ENCODE data around the gene FAM222A. TPM values are rescaled to one million over a fixed set of nuclear protein-coding genes. Genes with fewer than 3 reads are reported as not detected.

The FAM222A gene
- total RNA-seq, 1 donor = 0.36 TPM

GRCh38 chr12:109762673-109763191 is 49.1 kb downstream of the FAM222A start:
- H3K4me2 ChIP-seq (ENCODE audit: insufficient read depth, low read length) = no peak overlapping the region
- no peaks in the 10 kb centered on the region for H3K79me2 ChIP-seq (ENCODE audit: insufficient read depth, low read length)
- no peak overlapping the region for H3K4me3 ChIP-seq (ENCODE audit: insufficient read depth, low read length)
- peaks cover 4% of the 10 kb centered on the region for H3K9me3 ChIP-seq (ENCODE audit: low read depth, low read length)
- no peak for DNase-seq (ENCODE audit: insufficient read length, low spot score, missing footprints)
- no peak for TF ChIP-seq CTCF (IDR thresholded peaks at IDR 0.05; ENCODE audit: extremely low read depth, low read depth, low read length)
- no peaks in the 10 kb centered on the region for H3K27me3 ChIP-seq (ENCODE audit: insufficient read depth, low read length)
- no peak overlapping the region for H3K27ac ChIP-seq (ENCODE audit: low read depth, low read length)
- no peak overlapping the region for H2AFZ ChIP-seq (ENCODE audit: low read length)
- no peaks in the 10 kb centered on the region for H4K20me1 ChIP-seq (ENCODE audit: insufficient read depth, low read length)
- H3K4me1 ChIP-seq (ENCODE audit: insufficient read depth, low read length) = no peaks in the 10 kb centered on the region
- no peaks in the 10 kb centered on the region for H3K36me3 ChIP-seq (ENCODE audit: insufficient read depth, low read length)

GRCh38 chr12:109763201-109763841 is 49.7 kb downstream of the FAM222A start:
- Histone ChIP-seq H3K27ac (ENCODE audit: low read depth, low read length) (no peak overlapping the region), H2AFZ (ENCODE audit: low read length) (no peak overlapping the region), H3K4me1 (ENCODE audit: insufficient read depth, low read length) (no peaks in the 10 kb centered on the region), H4K20me1 (ENCODE audit: insufficient read depth, low read length) (no peaks in the 10 kb centered on the region), H3K4me3 (ENCODE audit: insufficient read depth, low read length) (no peak overlapping the region), H3K79me2 (ENCODE audit: insufficient read depth, low read length) (no peaks in the 10 kb centered on the region), H3K36me3 (ENCODE audit: insufficient read depth, low read length) (no peaks in the 10 kb centered on the region), H3K27me3 (ENCODE audit: insufficient read depth, low read length) (no peaks in the 10 kb centered on the region), H3K4me2 (ENCODE audit: insufficient read depth, low read length) (no peak overlapping the region), H3K9me3 (ENCODE audit: low read depth, low read length) (peaks cover 4% of the 10 kb centered on the region)
- no peak for TF ChIP-seq CTCF (IDR thresholded peaks at IDR 0.05; ENCODE audit: extremely low read depth, low read depth, low read length)
- DNase-seq (ENCODE audit: insufficient read length, low spot score, missing footprints) = no peak

GRCh38 chr12:109764123-109764522 is 50.5 kb downstream of the FAM222A start:
- H4K20me1 ChIP-seq (ENCODE audit: insufficient read depth, low read length) = no peaks in the 10 kb centered on the region
- no peak overlapping the region for H3K4me3 ChIP-seq (ENCODE audit: insufficient read depth, low read length)
- H3K4me1 ChIP-seq (ENCODE audit: insufficient read depth, low read length) = no peaks in the 10 kb centered on the region
- no peaks in the 10 kb centered on the region for H3K79me2 ChIP-seq (ENCODE audit: insufficient read depth, low read length)
- no peak overlapping the region for H2AFZ ChIP-seq (ENCODE audit: low read length)
- peak; percentile 69 for DNase-seq (ENCODE audit: insufficient read length, low spot score, missing footprints)
- no peak overlapping the region for H3K4me2 ChIP-seq (ENCODE audit: insufficient read depth, low read length)
- peak; percentile 11 for TF ChIP-seq CTCF (IDR thresholded peaks at IDR 0.05; ENCODE audit: extremely low read depth, low read depth, low read length)
- no peak overlapping the region for H3K27ac ChIP-seq (ENCODE audit: low read depth, low read length)
- peaks cover 4% of the 10 kb centered on the region for H3K9me3 ChIP-seq (ENCODE audit: low read depth, low read length)
- no peaks in the 10 kb centered on the region for H3K36me3 ChIP-seq (ENCODE audit: insufficient read depth, low read length)
- H3K27me3 ChIP-seq (ENCODE audit: insufficient read depth, low read length) = no peaks in the 10 kb centered on the region

- H4K20me1 ChIP-seq (ENCODE audit: insufficient read depth, low read length) = no peaks in the 10 kb centered on the region
- no peaks in the 10 kb centered on the region for H3K4me1 ChIP-seq (ENCODE audit: insufficient read depth, low read length)
- no peak for DNase-seq (ENCODE audit: insufficient read length, low spot score, missing footprints)
- no peak overlapping the region for H2AFZ ChIP-seq (ENCODE audit: low read length)
- no peaks in the 10 kb centered on the region for H3K36me3 ChIP-seq (ENCODE audit: insufficient read depth, low read length)
- TF ChIP-seq CTCF (IDR thresholded peaks at IDR 0.05; ENCODE audit: extremely low read depth, low read depth, low read length) = no peak
- H3K4me2 ChIP-seq (ENCODE audit: insufficient read depth, low read length) = no peak overlapping the region
- no peak overlapping the region for H3K4me3 ChIP-seq (ENCODE audit: insufficient read depth, low read length)
- H3K79me2 ChIP-seq (ENCODE audit: insufficient read depth, low read length) = no peaks in the 10 kb centered on the region
- no peaks in the 10 kb centered on the region for H3K27me3 ChIP-seq (ENCODE audit: insufficient read depth, low read length)
- H3K27ac ChIP-seq (ENCODE audit: low read depth, low read length) = no peak overlapping the region
- peaks cover 4% of the 10 kb centered on the region for H3K9me3 ChIP-seq (ENCODE audit: low read depth, low read length)
Measured at GRCh38 chr12:109764776-109765445, 51.3 kb downstream of the FAM222A start.

All from osteoblast (primary cell).